SU-DHL-6 (cell line): ENCODE measurements around the gene PDGFC.

ENCODE experiments used
- H2AFZ ChIP-seq: fragments of 200-600 bp; sonication (generic); 2 replicates; pipeline ENCODE4 v1.6.1; 2014; ENCODE audit warnings: low read depth, mild to moderate bottlenecking, moderate library complexity, mixed read lengths, antibody characterized with exemption, low read length; ENCODE audit not compliant: severe bottlenecking
- H3F3A ChIP-seq: fragments of 200-600 bp; shearing (Covaris generic); 2 replicates; pipeline ENCODE4 v1.6.0; 2016; ENCODE audit warnings: antibody characterized with exemption, mild to moderate bottlenecking; ENCODE audit not compliant: insufficient read depth
- H3K27ac ChIP-seq: fragments of 200-600 bp; sonication (generic); 2 replicates; pipeline ENCODE4 v1.5.1; 2016; ENCODE audit warnings: low read depth, mild to moderate bottlenecking, low read length, moderate library complexity, mixed read lengths
- H3K27me3 ChIP-seq: fragments of 200-600 bp; sonication (generic), shearing (Covaris generic); 2 replicates; pipeline ENCODE4 v1.6.0; 2014; ENCODE audit warnings: mild to moderate bottlenecking, low read length
- H3K36me3 ChIP-seq: fragments of 200-600 bp; sonication (generic); 2 replicates; pipeline ENCODE4 v1.6.1; 2014; ENCODE audit warnings: mild to moderate bottlenecking, low read length, mixed read lengths
- H3K4me2 ChIP-seq: fragments of 300-600, 200-600 bp; shearing (Covaris generic), sonication (generic); 2 replicates; pipeline ENCODE4 v1.6.0; 2014; ENCODE audit warnings: low read length, low read depth, mild to moderate bottlenecking; ENCODE audit not compliant: poor library complexity, severe bottlenecking
- H3K4me3 ChIP-seq: fragments of 200-600 bp; sonication (generic); 2 replicates; pipeline ENCODE4 v1.5.1; 2014; ENCODE audit warnings: antibody characterized with exemption, low read length, mild to moderate bottlenecking, mixed read lengths; ENCODE audit not compliant: insufficient read depth, poor library complexity, severe bottlenecking
- H3K79me2 ChIP-seq: fragments of 200-600 bp; sonication (generic); 2 replicates; pipeline ENCODE4 v1.6.1; 2014; ENCODE audit warnings: mild to moderate bottlenecking, low read length, moderate library complexity; ENCODE audit not compliant: insufficient read depth
- H3K9ac ChIP-seq: fragments of 200-600 bp; sonication (generic); 2 replicates; pipeline ENCODE4 v1.7.0; 2014; ENCODE audit warnings: mild to moderate bottlenecking, low read length
- H3K9me2 ChIP-seq: fragments of 200-600 bp; sonication (generic); replicated peaks from 2 replicates; pipeline ENCODE4 v1.6.1; 2014; ENCODE audit warnings: low read length; ENCODE audit not compliant: insufficient read depth
- H3K9me3 ChIP-seq: fragments of 200-600 bp; sonication (generic); 2 replicates; pipeline ENCODE4 v1.6.1; 2014; ENCODE audit warnings: low read length, mixed read lengths; ENCODE audit not compliant: insufficient read depth
- H4K20me1 ChIP-seq: fragments of 200-600 bp; sonication (generic); 2 replicates; pipeline ENCODE4 v1.6.1; 2014; ENCODE audit warnings: low read depth, mild to moderate bottlenecking, antibody characterized with exemption, low read length, moderate library complexity, mixed read lengths
- EZH2phosphoT487 ChIP-seq: fragments of 200-600 bp; sonication (generic), shearing (Covaris generic); conservative IDR thresholded peaks from 2 replicates; pipeline ENCODE4 v1.6.1; 2018; ENCODE audit warnings: mild to moderate bottlenecking, antibody characterized with exemption, low read length, moderate library complexity, mixed read lengths
- TF ChIP-seq, protein P1 (sequence below): fragments of 200-600 bp; sonication (generic); IDR thresholded peaks from one replicate; pipeline ENCODE4 v1.5.1; 2017; ENCODE audit warnings: antibody characterized with exemption, mild to moderate bottlenecking, low read length, moderate library complexity; ENCODE audit not compliant: insufficient read depth, poor library complexity, severe bottlenecking

Gene PDGFC

DNA sequence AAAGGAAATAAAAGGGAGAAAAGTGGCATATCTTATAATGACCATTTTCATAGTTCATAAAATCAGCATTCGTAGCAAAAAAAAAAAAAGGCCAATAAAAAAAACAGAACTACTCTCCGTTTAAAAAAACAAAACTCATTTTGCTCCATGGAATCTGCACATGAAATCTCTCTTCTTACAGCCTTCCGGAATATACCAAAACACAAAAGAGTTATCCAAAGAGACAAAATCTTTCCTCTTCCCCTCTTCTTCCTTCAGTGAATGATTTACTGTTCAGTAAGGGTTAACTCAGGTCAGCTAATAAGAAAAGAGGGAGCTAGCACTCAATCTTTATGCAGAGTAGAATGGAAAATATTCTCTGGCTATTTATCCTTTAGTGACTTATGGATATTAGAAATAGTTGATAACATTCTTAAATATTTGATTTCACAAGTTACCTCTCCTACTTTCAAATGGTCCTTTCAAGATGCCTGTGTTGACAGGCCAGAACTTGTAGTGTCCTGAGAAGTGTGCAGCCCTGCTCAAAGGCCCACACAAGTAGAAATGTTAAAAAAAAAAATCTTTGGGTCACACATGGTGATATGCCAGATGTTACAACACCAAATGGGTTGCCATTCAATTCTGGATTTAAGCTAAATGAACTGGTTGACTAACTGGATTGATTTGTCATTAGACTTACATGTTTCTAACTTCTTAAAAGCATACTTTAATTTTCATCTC, 42.1 kb downstream of the PDGFC start:
- TF ChIP-seq, protein P1, sequence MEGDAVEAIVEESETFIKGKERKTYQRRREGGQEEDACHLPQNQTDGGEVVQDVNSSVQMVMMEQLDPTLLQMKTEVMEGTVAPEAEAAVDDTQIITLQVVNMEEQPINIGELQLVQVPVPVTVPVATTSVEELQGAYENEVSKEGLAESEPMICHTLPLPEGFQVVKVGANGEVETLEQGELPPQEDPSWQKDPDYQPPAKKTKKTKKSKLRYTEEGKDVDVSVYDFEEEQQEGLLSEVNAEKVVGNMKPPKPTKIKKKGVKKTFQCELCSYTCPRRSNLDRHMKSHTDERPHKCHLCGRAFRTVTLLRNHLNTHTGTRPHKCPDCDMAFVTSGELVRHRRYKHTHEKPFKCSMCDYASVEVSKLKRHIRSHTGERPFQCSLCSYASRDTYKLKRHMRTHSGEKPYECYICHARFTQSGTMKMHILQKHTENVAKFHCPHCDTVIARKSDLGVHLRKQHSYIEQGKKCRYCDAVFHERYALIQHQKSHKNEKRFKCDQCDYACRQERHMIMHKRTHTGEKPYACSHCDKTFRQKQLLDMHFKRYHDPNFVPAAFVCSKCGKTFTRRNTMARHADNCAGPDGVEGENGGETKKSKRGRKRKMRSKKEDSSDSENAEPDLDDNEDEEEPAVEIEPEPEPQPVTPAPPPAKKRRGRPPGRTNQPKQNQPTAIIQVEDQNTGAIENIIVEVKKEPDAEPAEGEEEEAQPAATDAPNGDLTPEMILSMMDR, result no peak
- no peak for TF ChIP-seq EZH2phosphoT487
- no peaks in the 10 kb centered on the region for H3K36me3 ChIP-seq
- H3K27ac ChIP-seq, result no peak overlapping the region
- H3K9me2 ChIP-seq, result no peaks in the 10 kb centered on the region
- no peak overlapping the region for H3K4me3 ChIP-seq
- no peaks in the 10 kb centered on the region for H3K27me3 ChIP-seq
- no peak overlapping the region for H3K9ac ChIP-seq
- no peak overlapping the region for H3K4me2 ChIP-seq
- no peaks in the 10 kb centered on the region for H4K20me1 ChIP-seq
- no peak overlapping the region for H2AFZ ChIP-seq
- H3K9me3 ChIP-seq, result no peaks in the 10 kb centered on the region
- no peaks in the 10 kb centered on the region for H3K79me2 ChIP-seq
- H3F3A ChIP-seq, result no peaks in the 10 kb centered on the region

DNA sequence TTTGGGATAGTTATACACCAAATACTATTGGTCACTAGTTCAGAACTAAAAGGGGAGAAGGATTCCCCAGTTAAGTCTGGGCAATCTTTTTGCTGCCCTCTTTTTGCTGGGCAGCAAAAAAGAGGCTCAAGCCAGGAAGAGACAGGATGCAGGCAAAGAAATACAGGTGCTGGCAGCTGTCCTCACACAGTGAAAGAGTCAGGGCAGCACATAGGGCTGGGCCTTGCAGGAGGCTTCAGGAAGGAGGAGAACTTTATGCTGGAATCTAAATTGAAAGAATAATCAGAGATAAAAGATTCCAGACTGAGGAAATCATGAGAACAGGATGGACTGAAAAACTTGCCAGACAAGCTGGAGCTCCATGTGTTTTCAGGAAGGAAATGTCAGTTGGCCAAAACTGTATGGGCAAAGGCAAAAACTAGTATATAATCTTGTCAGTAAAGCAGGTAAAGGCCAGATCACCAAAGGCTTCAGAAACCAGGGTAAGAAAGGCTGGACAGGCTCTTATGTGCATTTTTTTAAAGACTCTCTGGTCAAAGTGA, 46.8 kb downstream of the PDGFC start:
- H3F3A ChIP-seq, result no peaks in the 10 kb centered on the region
- no peak overlapping the region for H3K27ac ChIP-seq
- no peak overlapping the region for H3K9ac ChIP-seq
- no peaks in the 10 kb centered on the region for H4K20me1 ChIP-seq
- TF ChIP-seq, protein P1, result no peak
- no peak for TF ChIP-seq EZH2phosphoT487
- no peaks in the 10 kb centered on the region for H3K9me3 ChIP-seq
- H3K4me3 ChIP-seq, result no peak overlapping the region
- H2AFZ ChIP-seq, result no peak overlapping the region
- no peaks in the 10 kb centered on the region for H3K9me2 ChIP-seq
- no peaks in the 10 kb centered on the region for H3K36me3 ChIP-seq
- no peak overlapping the region for H3K4me2 ChIP-seq
- H3K27me3 ChIP-seq, result no peaks in the 10 kb centered on the region
- no peaks in the 10 kb centered on the region for H3K79me2 ChIP-seq

DNA sequence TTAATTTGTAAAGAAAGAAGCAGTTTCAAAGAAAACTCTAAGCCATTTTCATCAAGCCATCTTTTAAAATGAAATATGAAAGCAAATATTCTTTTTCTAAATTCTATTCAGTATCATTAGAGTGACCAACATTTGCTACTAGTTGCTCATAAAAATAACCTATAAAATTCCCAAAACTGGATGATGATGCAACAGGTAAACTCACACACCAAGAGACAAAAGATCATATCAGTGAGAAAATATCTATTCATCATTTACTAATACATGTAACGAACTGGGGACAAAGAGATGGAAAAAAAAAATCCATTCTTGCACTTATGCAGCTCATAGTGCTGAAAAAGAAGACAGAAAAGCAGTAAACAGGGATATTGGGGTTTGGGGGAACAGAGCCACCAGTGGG, 48.1 kb downstream of the PDGFC start:
- Histone ChIP-seq H3F3A (no peaks in the 10 kb centered on the region), H3K9me3 (no peaks in the 10 kb centered on the region), H3K27ac (no peak overlapping the region), H3K9me2 (no peaks in the 10 kb centered on the region), H2AFZ (no peak overlapping the region), H3K9ac (no peak overlapping the region), H3K4me3 (no peak overlapping the region), H3K4me2 (no peak overlapping the region), H3K27me3 (no peaks in the 10 kb centered on the region), H3K36me3 (no peaks in the 10 kb centered on the region), H4K20me1 (no peaks in the 10 kb centered on the region), H3K79me2 (no peaks in the 10 kb centered on the region)
- no peak for TF ChIP-seq EZH2phosphoT487
- TF ChIP-seq, protein P1, result no peak
